ENCODE measurements around the gene PFKM.

PFKM gene

GRCh38 chr12:48176417-48176751 is 57.2 kb downstream of the PFKM start:
- Mint-ChIP-seq H3K27me3 (ENCODE audit: low read depth) (no peaks in the 10 kb centered on the region), H3K9me3 (no peaks in the 10 kb centered on the region), H3K4me3 (peak overlapping the region in 1 of 3 experiments; percentile 4), H3K36me3 (ENCODE audit: low read depth) (no peaks in the 10 kb centered on the region), H3K4me1 (peaks cover 42% of the 10 kb centered on the region), H3K27ac (peak overlapping the region; percentile 90 to 97 (median 91))
- no peak for TF ChIP-seq CTCF (IDR thresholded peaks at IDR 0.05; ENCODE audit: unreplicated experiment in 3 of 3)

- H3K4me3 Mint-ChIP-seq, result no peak overlapping the region
- peaks cover 58% of the 10 kb centered on the region for H3K4me1 Mint-ChIP-seq
- no peak for TF ChIP-seq CTCF (IDR thresholded peaks at IDR 0.05; ENCODE audit: unreplicated experiment in 3 of 3)
- no peaks in the 10 kb centered on the region for H3K36me3 Mint-ChIP-seq (ENCODE audit: low read depth)
- H3K27ac Mint-ChIP-seq, result no peak overlapping the region
- H3K27me3 Mint-ChIP-seq (ENCODE audit: low read depth), result peaks cover 15% of the 10 kb centered on the region
- no peaks in the 10 kb centered on the region for H3K9me3 Mint-ChIP-seq
Measured at GRCh38 chr12:48177982-48178381, 58.8 kb downstream of the PFKM start.

- H3K27me3 Mint-ChIP-seq (ENCODE audit: low read depth), result peaks cover 28% of the 10 kb centered on the region
- no peaks in the 10 kb centered on the region for H3K36me3 Mint-ChIP-seq (ENCODE audit: low read depth)
- peaks cover 63% of the 10 kb centered on the region for H3K4me1 Mint-ChIP-seq
- H3K4me3 Mint-ChIP-seq, result peak overlapping the region in 2 of 3 experiments; percentile 28 to 36
- TF ChIP-seq CTCF (IDR thresholded peaks at IDR 0.05; ENCODE audit: unreplicated experiment in 3 of 3), result no peak
- no peaks in the 10 kb centered on the region for H3K9me3 Mint-ChIP-seq
- peak overlapping the region; percentile 37 to 82 (median 69) for H3K27ac Mint-ChIP-seq
Measured at GRCh38 chr12:48179466-48179865, 60.3 kb downstream of the PFKM start.

- Mint-ChIP-seq H3K4me3 (no peak overlapping the region), H3K27ac (peak overlapping the region in 2 of 3 experiments; percentile 69 to 82), H3K27me3 (ENCODE audit: low read depth) (peaks cover 37% of the 10 kb centered on the region), H3K36me3 (ENCODE audit: low read depth) (no peaks in the 10 kb centered on the region), H3K9me3 (no peaks in the 10 kb centered on the region), H3K4me1 (peaks cover 71% of the 10 kb centered on the region)
- TF ChIP-seq CTCF (IDR thresholded peaks at IDR 0.05; ENCODE audit: unreplicated experiment in 3 of 3), result no peak
Measured at GRCh38 chr12:48180424-48180823, 61.3 kb downstream of the PFKM start.

GRCh38 chr12:48180857-48181495 is 61.8 kb downstream of the PFKM start:
- Mint-ChIP-seq H3K9me3 (no peaks in the 10 kb centered on the region), H3K27me3 (ENCODE audit: low read depth) (peaks cover 43% of the 10 kb centered on the region), H3K36me3 (ENCODE audit: low read depth) (no peaks in the 10 kb centered on the region), H3K27ac (peak overlapping the region in 2 of 3 experiments; percentile 69 to 82), H3K4me1 (peaks cover 71% of the 10 kb centered on the region), H3K4me3 (peak overlapping the region in 1 of 3 experiments; percentile 77)
- no peak for TF ChIP-seq CTCF (IDR thresholded peaks at IDR 0.05; ENCODE audit: unreplicated experiment in 3 of 3)

- Mint-ChIP-seq H3K4me3 (peak overlapping the region; percentile 90 to 92 (median 91)), H3K36me3 (ENCODE audit: low read depth) (no peaks in the 10 kb centered on the region), H3K27me3 (ENCODE audit: low read depth) (peaks cover 48% of the 10 kb centered on the region), H3K4me1 (peaks cover 66% of the 10 kb centered on the region), H3K9me3 (no peaks in the 10 kb centered on the region), H3K27ac (peak overlapping the region in 2 of 3 experiments; percentile 37 to 84)
- TF ChIP-seq CTCF (IDR thresholded peaks at IDR 0.05; ENCODE audit: unreplicated experiment in 3 of 3), result no peak
Measured at GRCh38 chr12:48182631-48183030, 63.5 kb downstream of the PFKM start.
